Skeletal muscle tissue (tissue), 4 donors: Measurements from ENCODE around the gene SGCD. TPM values are rescaled to one million over a fixed set of nuclear protein-coding genes. Genes with fewer than 3 reads are reported as not detected.

Source experiments
- H3K27ac ChIP-seq: one replicate; pipeline ENCODE4 v1.7.0; 2013; ENCODE audit warnings: mild to moderate bottlenecking, low read depth, low read length, inconsistent platforms
- H3K27me3 ChIP-seq, 3 donors: one replicate each; pipeline ENCODE4 v1.7.0; 2013; ENCODE audit warnings: low read length in 3 of 3; ENCODE audit not compliant: control insufficient read depth in 3 of 3, insufficient read depth in 3 of 3
- H3K36me3 ChIP-seq, 3 donors: one replicate each; pipeline ENCODE4 v1.7.0; 2013; ENCODE audit warnings: low read length in 3 of 3; ENCODE audit not compliant: control insufficient read depth in 3 of 3, insufficient read depth in 3 of 3
- H3K4me1 ChIP-seq, 3 donors: one replicate each; pipeline ENCODE4 v1.7.0; 2013; ENCODE audit warnings: low read length in 3 of 3, mild to moderate bottlenecking in 3 of 3; ENCODE audit not compliant: control insufficient read depth in 3 of 3, insufficient read depth in 3 of 3
- H3K4me3 ChIP-seq, 3 donors: one replicate each; pipeline ENCODE4 v1.7.0; 2013; ENCODE audit warnings: low read length in 3 of 3
- H3K9ac ChIP-seq, 3 donors: one replicate each; pipeline ENCODE4 v1.7.0; 2013; ENCODE audit warnings: low read length in 3 of 3, mild to moderate bottlenecking in 3 of 3, moderate library complexity in 2 of 3, low read depth in 1 of 3
- H3K9me3 ChIP-seq, 3 donors: one replicate each; pipeline ENCODE4 v1.7.0; 2013; ENCODE audit warnings: low read length in 3 of 3; ENCODE audit not compliant: control insufficient read depth in 3 of 3
- total RNA-seq: library from RNA; depleted of rRNA; stranded (reverse); fragments of >200 nt; gene quantifications from one replicate; pipeline ENCODE4 v1.2.3, GENCODE V29; 2014
- donor health status: Osteomylitis.

The SGCD gene
- total RNA-seq, 1 donor from 2014 or later: 73.6 TPM

DNA sequence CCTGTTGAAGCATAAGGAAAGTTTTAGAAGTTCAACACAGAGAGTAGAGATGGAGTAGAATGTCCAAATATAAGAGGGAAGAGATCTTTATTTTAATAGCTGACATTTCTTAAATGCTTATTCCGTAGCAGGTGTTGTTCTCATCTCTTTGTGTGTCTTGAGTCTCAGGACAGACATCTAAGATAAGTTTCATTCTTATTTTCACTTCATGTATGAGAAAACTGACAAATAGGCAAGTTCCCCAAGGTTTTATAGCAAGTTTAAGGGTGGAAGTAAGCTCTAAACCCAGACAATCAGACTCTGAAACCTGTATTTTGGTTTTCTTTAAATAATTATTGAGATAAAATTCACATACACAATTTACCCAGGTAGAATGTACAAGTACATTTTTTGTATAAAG, 294.8 kb downstream of the SGCD start:
- Histone ChIP-seq H3K9me3 (no peaks in the 10 kb centered on the region), H3K4me3 (no peak overlapping the region), H3K9ac (no peak overlapping the region), H3K36me3 (no peaks in the 10 kb centered on the region), H3K27ac (no peak overlapping the region), H3K27me3 (no peaks in the 10 kb centered on the region), H3K4me1 (no peaks in the 10 kb centered on the region)

DNA sequence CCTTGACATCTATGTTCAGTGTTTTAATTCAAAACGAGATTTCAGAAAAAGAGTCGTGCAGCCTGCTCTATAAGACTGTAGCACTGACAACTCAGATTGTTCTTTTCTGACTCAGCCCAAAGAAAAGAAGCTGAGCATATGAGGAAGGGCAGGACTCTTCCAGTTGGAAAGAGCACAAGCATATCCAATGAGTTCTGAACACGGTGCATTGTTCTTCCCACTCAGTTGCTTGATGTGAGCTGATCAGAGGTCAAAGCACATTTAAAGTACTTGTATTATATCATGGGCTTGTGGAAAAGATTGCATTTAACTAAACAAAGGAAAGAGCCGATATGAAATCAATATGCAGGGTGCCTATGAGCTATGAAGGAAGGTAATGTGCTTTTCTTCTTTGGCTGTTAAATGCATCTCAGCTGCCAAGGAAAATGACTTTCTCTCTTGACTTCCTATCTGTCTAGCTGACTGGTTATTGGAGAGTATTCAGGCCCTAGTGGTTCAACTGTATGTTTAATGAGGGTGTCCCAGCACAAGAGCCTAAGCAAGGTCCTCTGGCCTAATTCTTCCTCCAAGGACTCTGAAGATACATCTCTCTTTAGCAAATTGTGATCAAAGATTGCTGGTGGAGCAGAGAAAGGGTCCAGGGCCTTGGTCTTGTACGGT, 296.5 kb downstream of the SGCD start:
- Histone ChIP-seq H3K36me3 (no peaks in the 10 kb centered on the region), H3K9me3 (no peaks in the 10 kb centered on the region), H3K4me1 (no peaks in the 10 kb centered on the region), H3K4me3 (no peak overlapping the region), H3K27me3 (no peaks in the 10 kb centered on the region), H3K9ac (no peak overlapping the region), H3K27ac (no peak overlapping the region)

DNA sequence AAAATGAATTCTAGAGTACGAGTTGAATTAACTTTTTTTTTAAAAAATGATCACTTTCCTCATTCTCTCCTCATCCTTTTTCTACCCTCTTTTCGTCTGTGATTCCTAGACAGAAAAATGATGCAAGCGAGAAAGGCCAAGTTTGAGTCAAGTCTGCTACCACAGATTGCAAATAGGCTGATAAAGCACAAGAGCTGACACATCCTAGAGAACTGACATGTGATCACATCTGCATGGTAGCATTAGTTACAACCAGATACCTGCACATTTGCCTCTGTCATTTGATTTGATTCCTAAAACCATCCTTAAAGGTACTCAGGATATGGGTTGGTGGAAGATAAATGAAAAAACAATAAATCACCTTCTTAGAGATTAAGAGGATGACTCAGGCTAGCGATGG, 297.7 kb downstream of the SGCD start:
- Histone ChIP-seq H3K4me1 (no peaks in the 10 kb centered on the region), H3K27ac (no peak overlapping the region), H3K9ac (no peak overlapping the region), H3K4me3 (no peak overlapping the region), H3K9me3 (no peaks in the 10 kb centered on the region), H3K36me3 (no peaks in the 10 kb centered on the region), H3K27me3 (no peaks in the 10 kb centered on the region)

DNA sequence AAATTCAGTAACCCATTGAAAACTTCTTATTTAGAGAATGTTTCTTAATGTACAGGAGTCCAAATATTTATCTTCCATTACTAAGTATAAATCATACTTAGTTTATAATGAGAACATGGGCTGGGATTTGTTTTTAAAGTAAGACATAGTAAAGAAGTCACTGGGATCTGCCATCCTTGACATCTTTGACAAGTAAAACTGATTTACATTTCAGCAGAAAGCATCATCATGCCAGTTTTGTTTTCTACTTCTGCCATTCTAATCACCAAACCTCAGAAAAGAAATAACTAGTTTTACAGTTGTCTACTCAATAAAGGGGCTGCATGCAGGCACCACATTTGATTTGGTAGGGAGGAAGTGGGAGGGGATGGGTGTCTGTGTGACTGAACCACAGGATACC, 301.5 kb downstream of the SGCD start:
- Histone ChIP-seq H3K4me3 (no peak overlapping the region), H3K27ac (no peak overlapping the region), H3K9me3 (no peaks in the 10 kb centered on the region), H3K27me3 (no peaks in the 10 kb centered on the region), H3K4me1 (no peaks in the 10 kb centered on the region), H3K9ac (no peak overlapping the region), H3K36me3 (no peaks in the 10 kb centered on the region)

GRCh38 chr5:156631005-156631404, 304.0 kb downstream of the SGCD start:
- no peaks in the 10 kb centered on the region for H3K9me3 ChIP-seq

GRCh38 chr5:156634301-156634700, 307.3 kb downstream of the SGCD start:
- no peak overlapping the region for H3K4me3 ChIP-seq
- peaks cover 0 to 1% (median 0%) of the 10 kb centered on the region in 3 donors for H3K36me3 ChIP-seq
- no peaks in the 10 kb centered on the region for H3K27me3 ChIP-seq
- H3K4me1 ChIP-seq: no peaks in the 10 kb centered on the region
- H3K9me3 ChIP-seq: no peaks in the 10 kb centered on the region
- H3K27ac ChIP-seq: no peak overlapping the region
- no peak overlapping the region for H3K9ac ChIP-seq

More at GRCh38 chr5:156631005-156631404, 304.0 kb downstream of the SGCD start:
- no peaks in the 10 kb centered on the region for H3K27me3 ChIP-seq
- H3K4me1 ChIP-seq: no peaks in the 10 kb centered on the region
- H3K4me3 ChIP-seq: no peak overlapping the region
- H3K9ac ChIP-seq: no peak overlapping the region
- no peak overlapping the region for H3K27ac ChIP-seq
- no peaks in the 10 kb centered on the region for H3K36me3 ChIP-seq

DNA sequence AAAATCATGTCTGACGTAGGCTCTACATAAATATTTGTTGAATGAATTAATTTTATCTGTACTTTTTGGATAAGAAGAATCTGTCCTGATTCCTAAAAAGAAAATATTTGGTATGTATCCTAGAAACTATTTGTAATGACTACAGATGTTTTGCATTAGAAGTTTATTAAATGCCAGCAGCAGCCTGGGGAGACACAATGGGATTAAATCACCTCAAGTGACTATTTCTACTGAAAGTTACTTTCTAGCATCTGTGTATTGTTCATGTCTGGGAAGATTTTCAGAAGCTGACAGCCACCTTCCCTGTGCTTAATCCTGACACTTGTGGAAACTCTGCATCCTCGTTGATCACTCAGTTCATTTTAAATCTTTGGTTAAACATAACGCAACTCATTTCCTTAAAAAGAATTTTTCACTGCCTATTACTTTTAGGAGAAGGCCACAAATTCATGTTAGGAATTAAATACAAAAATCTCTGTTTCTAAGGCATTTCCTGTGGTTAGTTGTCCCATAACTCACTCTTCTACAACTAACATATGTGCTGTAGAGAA, 313.8 kb downstream of the SGCD start:
- Histone ChIP-seq H3K9me3 (no peaks in the 10 kb centered on the region), H3K4me3 (no peak overlapping the region), H3K36me3 (peaks cover 0 to 2% (median 0%) of the 10 kb centered on the region in 3 donors), H3K27me3 (no peaks in the 10 kb centered on the region), H3K4me1 (no peaks in the 10 kb centered on the region), H3K27ac (no peak overlapping the region), H3K9ac (no peak overlapping the region)

GRCh38 chr5:156641686-156642085, 314.7 kb downstream of the SGCD start:
- no peaks in the 10 kb centered on the region for H3K27me3 ChIP-seq
- no peak overlapping the region for H3K27ac ChIP-seq
- no peaks in the 10 kb centered on the region for H3K9me3 ChIP-seq
- H3K4me1 ChIP-seq: no peaks in the 10 kb centered on the region
- H3K4me3 ChIP-seq: no peak overlapping the region
- H3K36me3 ChIP-seq: peaks cover 0 to 2% (median 0%) of the 10 kb centered on the region in 3 donors
- H3K9ac ChIP-seq: no peak overlapping the region

DNA sequence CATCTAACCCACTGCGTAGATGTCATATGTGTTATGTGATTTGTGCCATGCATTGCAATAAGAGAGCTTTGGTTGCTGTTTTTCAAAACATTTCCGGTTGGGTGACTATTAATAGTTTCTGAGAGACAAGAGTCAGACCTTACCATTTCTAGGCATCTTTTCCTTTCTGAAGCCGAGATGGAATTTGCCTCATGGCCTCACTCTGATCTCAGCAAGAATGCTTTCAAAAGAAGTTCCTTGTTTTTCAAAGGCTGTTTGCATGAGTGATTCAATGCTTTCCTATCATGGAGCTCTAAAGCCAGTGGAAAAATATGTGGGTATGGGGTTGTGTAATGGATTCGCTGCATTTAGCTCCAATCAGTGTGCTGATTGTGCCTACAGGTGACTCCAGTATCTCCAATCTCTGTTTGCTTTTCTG, 320.1 kb downstream of the SGCD start:
- Histone ChIP-seq H3K36me3 (peaks cover 0 to 4% (median 0%) of the 10 kb centered on the region in 3 donors), H3K27me3 (no peaks in the 10 kb centered on the region), H3K9ac (no peak overlapping the region), H3K9me3 (no peaks in the 10 kb centered on the region), H3K4me3 (no peak overlapping the region), H3K27ac (no peak overlapping the region), H3K4me1 (no peaks in the 10 kb centered on the region)

- no peak overlapping the region for H3K9ac ChIP-seq
Observed at GRCh38 chr5:156654444-156654843, 327.5 kb downstream of the SGCD start.

More at GRCh38 chr5:156654444-156654843, 327.5 kb downstream of the SGCD start:
- peaks cover 3 to 16% (median 3%) of the 10 kb centered on the region in 3 donors for H3K4me1 ChIP-seq
- no peaks in the 10 kb centered on the region for H3K27me3 ChIP-seq
- H3K9me3 ChIP-seq: no peaks in the 10 kb centered on the region
- H3K27ac ChIP-seq: peak overlapping the region; percentile 10
- no peaks in the 10 kb centered on the region for H3K36me3 ChIP-seq
- H3K4me3 ChIP-seq: no peak overlapping the region
